SK-N-SH (cell line): ENCODE measurements around the gene GPC4. TPM values are rescaled to one million over a fixed set of nuclear protein-coding genes. Genes with fewer than 3 reads are reported as not detected.

Experiments used
- CTCF ChIA-PET: fragments of 300-600, 350-600 bp; formaldehyde crosslinking; extraction: SDS; loops from one replicate; lab custom pipeline; 2021; lab: Yijun Ruan, JAX
- POLR2A ChIA-PET: fragments of 350-600 bp; sonication (Branson Sonifier 250); formaldehyde crosslinking; extraction: SDS; loops from one replicate; lab custom pipeline; 2020; ENCODE audit warnings: antibody characterized with exemption, inconsistent platforms; lab: Yijun Ruan, JAX
- DNase-seq: peaks from one replicate; pipeline ENCODE4 v3.0.0; 2012
- H2AFZ ChIP-seq: fragments of 200-600 bp; sonication (generic); 2 replicates; pipeline ENCODE4 v1.8.1; 2016; ENCODE audit warnings: antibody characterized with exemption, mild to moderate bottlenecking, low read depth
- H3F3A ChIP-seq: fragments of 200-600 bp; sonication (generic); replicated peaks from 2 replicates; pipeline ENCODE3; 2016; ENCODE audit warnings: antibody characterized with exemption, mild to moderate bottlenecking; ENCODE audit not compliant: insufficient read depth
- H3K27ac ChIP-seq, 2 experiments: fragments of 200-500 bp in 1 of 2; fragments of 200-600 bp in 1 of 2; sonication (Bioruptor generic) in 1 of 2; sonication (generic), shearing (Covaris generic) in 1 of 2; 2 replicates each; pipeline versions ENCODE4 v1.5.1 to v1.6.1; 2014 to 2016; ENCODE audit warnings: low read depth in 2 of 2, inconsistent platforms in 1 of 2, low read length in 1 of 2, mild to moderate bottlenecking in 1 of 2, mixed read lengths in 1 of 2
- H3K27me3 ChIP-seq: fragments of 200-600 bp; sonication (generic), shearing (Covaris generic); 2 replicates; pipeline ENCODE4 v1.6.1; 2016; ENCODE audit warnings: mixed run types; ENCODE audit not compliant: insufficient read depth
- H3K36me3 ChIP-seq, 2 experiments: fragments of 200-500 bp in 1 of 2; fragments of 200-600 bp in 1 of 2; sonication (Bioruptor generic) in 1 of 2; sonication (generic) in 1 of 2; replicated peaks in 1 of 2; 2 replicates each; pipeline versions ENCODE3 to v1.5.1; 2014 to 2016; ENCODE audit warnings: low read length in 1 of 2, mild to moderate bottlenecking in 1 of 2; ENCODE audit not compliant: insufficient read depth in 2 of 2, control insufficient read depth in 1 of 2
- H3K4me1 ChIP-seq, 2 experiments: fragments of 200-500 bp in 1 of 2; fragments of 200-600 bp in 1 of 2; sonication (Bioruptor generic) in 1 of 2; sonication (generic), shearing (Covaris generic) in 1 of 2; 2 replicates each; pipeline versions ENCODE4 v1.5.1 to v1.6.1; 2014 to 2016; ENCODE audit warnings: low read depth in 1 of 2, low read length in 1 of 2, mixed run types in 1 of 2; ENCODE audit not compliant: insufficient read depth in 2 of 2, control insufficient read depth in 1 of 2
- H3K4me2 ChIP-seq: fragments of 200-600 bp; sonication (generic), shearing (Covaris generic); 2 replicates; pipeline ENCODE4 v1.6.1; 2017; ENCODE audit warnings: mixed run types
- H3K4me3 ChIP-seq, 2 experiments: fragments of 200-500 bp in 1 of 2; fragments of 200-600 bp in 1 of 2; sonication (Bioruptor generic) in 1 of 2; sonication (generic), shearing (Covaris generic) in 1 of 2; 2 replicates each; pipeline versions ENCODE4 v1.5.1 to v1.8.1; 2014 to 2016; ENCODE audit warnings: low read depth in 2 of 2, inconsistent platforms in 1 of 2, low read length in 1 of 2, mild to moderate bottlenecking in 1 of 2, mixed read lengths in 1 of 2, moderate library complexity in 1 of 2
- H3K79me2 ChIP-seq: fragments of 200-600 bp; sonication (generic); 2 replicates; pipeline ENCODE4 v1.8.1; 2017; ENCODE audit warnings: mild to moderate bottlenecking; ENCODE audit not compliant: insufficient read depth
- H3K9ac ChIP-seq: fragments of 200-600 bp; sonication (generic); 2 replicates; pipeline ENCODE4 v1.6.1; 2017; ENCODE audit warnings: mixed run types
- H3K9me2 ChIP-seq: fragments of 200-600 bp; sonication (generic); 2 replicates; pipeline ENCODE4 v1.6.1; 2017; ENCODE audit warnings: mixed run types
- H3K9me3 ChIP-seq: fragments of 200-600 bp; sonication (generic); 2 replicates; pipeline ENCODE4 v1.6.1; 2017; ENCODE audit warnings: mixed run types, mild to moderate bottlenecking, moderate library complexity
- H4K20me1 ChIP-seq: fragments of 200-600 bp; sonication (generic); 2 replicates; pipeline ENCODE4 v1.6.1; 2017; ENCODE audit warnings: mild to moderate bottlenecking, mixed run types; ENCODE audit not compliant: insufficient read depth
- CHD2 ChIP-seq: fragments of 150-350 bp; IDR thresholded peaks from 2 replicates; pipeline ENCODE4 v1.6.1; 2018; ENCODE audit warnings: low read length; ENCODE audit not compliant: partially characterized antibody
- ELF1 ChIP-seq: IDR thresholded peaks from 2 replicates; pipeline ENCODE4 v1.4.0; 2012
- FOXJ3 ChIP-seq: sonication (generic); formaldehyde crosslinking; IDR thresholded peaks from 2 replicates; pipeline ENCODE4 v1.5.1; 2020; ENCODE audit warnings: mild to moderate bottlenecking, missing genetic modification reagents
- FOXM1 ChIP-seq: IDR thresholded peaks from 2 replicates; pipeline ENCODE4 v1.4.0; 2012; ENCODE audit warnings: low read depth, mild to moderate bottlenecking
- GABPA ChIP-seq: IDR thresholded peaks from 2 replicates; pipeline ENCODE4 v1.4.0; 2012; ENCODE audit warnings: low read depth, mild to moderate bottlenecking
- GATA2 ChIP-seq: sonication (generic); formaldehyde crosslinking; IDR thresholded peaks from 2 replicates; pipeline ENCODE4 v1.5.0; 2020; ENCODE audit warnings: mild to moderate bottlenecking, missing genetic modification reagents
- JUND ChIP-seq: IDR thresholded peaks from 2 replicates; pipeline ENCODE4 v1.4.0; 2012
- MXI1 ChIP-seq: IDR thresholded peaks from 2 replicates; pipeline ENCODE4 v1.6.1; 2012; ENCODE audit warnings: mild to moderate bottlenecking, low read depth, low read length, improper control_type of control experiment
- NFIC ChIP-seq: IDR thresholded peaks from 2 replicates; pipeline ENCODE4 v1.4.0; 2012; ENCODE audit warnings: borderline replicate concordance
- NRF1 ChIP-seq: IDR thresholded peaks from 2 replicates; pipeline ENCODE4 v1.6.1; 2012; ENCODE audit warnings: low read depth, mild to moderate bottlenecking, low read length
- PBX3 ChIP-seq: IDR thresholded peaks from 2 replicates; pipeline ENCODE4; 2012
- RAD21 ChIP-seq: IDR thresholded peaks from 2 replicates; pipeline ENCODE4 v1.6.1; 2012; ENCODE audit warnings: mild to moderate bottlenecking, low read length
- RXRA ChIP-seq: IDR thresholded peaks from 2 replicates; pipeline ENCODE4 v1.4.0; 2012; ENCODE audit warnings: low read depth, mild to moderate bottlenecking, borderline replicate concordance
- TAF1 ChIP-seq: IDR thresholded peaks from 2 replicates; pipeline ENCODE4 v1.6.1; 2012; ENCODE audit warnings: low read depth, mild to moderate bottlenecking, low read length, moderate library complexity, borderline replicate concordance
- TCF12 ChIP-seq: IDR thresholded peaks from 2 replicates; pipeline ENCODE4 v1.4.0; 2012
- TEAD4 ChIP-seq: IDR thresholded peaks from 2 replicates; pipeline ENCODE4 v1.4.0; 2012; ENCODE audit warnings: mild to moderate bottlenecking, borderline replicate concordance; ENCODE audit not compliant: insufficient read depth
- YY1 ChIP-seq: IDR thresholded peaks from 2 replicates; pipeline ENCODE4 v1.4.0; 2012; ENCODE audit warnings: low read depth, mild to moderate bottlenecking
- ZBTB33 ChIP-seq: IDR thresholded peaks from 2 replicates; pipeline ENCODE4 v1.4.0; 2012; ENCODE audit warnings: low read depth, borderline replicate concordance
- WGBS: methylation state at CpG from one replicate; pipeline ENCODE4 v1.1.6; 2017; ENCODE audit warnings: low lambda C conversion rate; 5-methylcytosine and 5-hydroxymethylcytosine counted together
- polyA plus RNA-seq, 3 experiments: library from polyadenylated mRNA; depleted of rRNA; stranded (reverse); fragments of >200 nt; gene quantifications; 2 replicates each; pipeline ENCODE4 v1.2.3, GENCODE V29; 2012
- TF ChIP-seq, protein P1 (sequence below): IDR thresholded peaks from 2 replicates; pipeline ENCODE4 v1.4.0; 2012; ENCODE audit warnings: low read depth
- TF ChIP-seq, protein P2 (sequence below): IDR thresholded peaks from 2 replicates; pipeline ENCODE4 v1.6.1; 2012; ENCODE audit warnings: mild to moderate bottlenecking, low read depth, low read length, moderate library complexity

Gene GPC4
- polyA plus RNA-seq, 1 of the 3 experiments (the other 2 are of a cell fraction): 0.16 TPM

DNA sequence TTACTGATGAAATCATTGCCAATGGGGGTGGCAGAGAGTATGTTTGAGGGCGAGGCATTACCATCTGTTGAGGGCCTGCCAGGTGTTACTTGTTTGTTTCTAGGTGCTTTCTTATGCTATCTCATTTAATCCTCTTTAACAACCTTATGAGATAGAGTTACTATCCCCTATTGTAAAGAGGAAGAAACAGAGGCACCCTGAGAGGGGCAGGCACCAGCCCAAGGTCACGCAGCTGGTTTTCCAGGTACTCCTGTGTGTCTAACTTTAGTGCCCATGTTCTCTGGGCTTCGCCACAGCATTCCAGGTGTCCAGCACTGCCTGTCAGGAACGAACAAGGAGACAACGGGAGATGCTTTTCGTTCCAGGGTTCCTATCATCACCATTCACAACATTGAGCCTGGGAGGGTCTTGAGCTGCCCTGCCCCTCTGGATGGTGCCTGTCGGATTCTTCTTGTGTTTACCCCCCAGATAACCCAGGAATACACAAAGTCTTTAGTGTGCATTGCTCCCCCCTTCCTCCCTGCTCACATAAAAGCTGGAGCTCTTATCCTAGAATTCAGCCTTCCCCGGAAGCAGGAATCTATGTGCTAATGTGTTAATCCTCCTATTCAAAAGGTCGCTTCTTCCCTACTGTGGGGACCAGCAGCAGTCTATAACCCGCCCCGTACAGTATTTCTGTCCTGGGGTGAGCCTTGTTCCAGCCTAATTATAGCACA lies 24.9 kb upstream of the GPC4 start:
- POLR2A ChIA-PET: no interaction called here
- Histone ChIP-seq H4K20me1 (no peaks in the 10 kb centered on the region), H3K27ac (no peak overlapping the region), H3K36me3 (no peaks in the 10 kb centered on the region), H3K4me3 (no peak overlapping the region), H3F3A (no peaks in the 10 kb centered on the region), H3K4me1 (no peaks in the 10 kb centered on the region), H3K4me2 (no peak overlapping the region), H2AFZ (no peak overlapping the region), H3K9me2 (no peaks in the 10 kb centered on the region), H3K9ac (no peak overlapping the region), H3K9me3 (no peaks in the 10 kb centered on the region), H3K79me2 (no peaks in the 10 kb centered on the region), H3K27me3 (no peaks in the 10 kb centered on the region; the same call in 1 of the 2 replicates)
- CTCF ChIA-PET: no interaction called here
- DNase-seq: no peak
- 20% methylated on average over 11 of the region's 11 CpGs for WGBS
- no peak for TF ChIP-seq PBX3
- TF ChIP-seq ELF1: no peak
- no peak for TF ChIP-seq TAF1
- TF ChIP-seq GATA2: no peak
- no peak for TF ChIP-seq TEAD4
- no peak for TF ChIP-seq RAD21
- TF ChIP-seq YY1: no peak
- no peak for TF ChIP-seq NFIC
- TF ChIP-seq TCF12: no peak
- TF ChIP-seq CHD2: no peak
- TF ChIP-seq, protein P1, sequence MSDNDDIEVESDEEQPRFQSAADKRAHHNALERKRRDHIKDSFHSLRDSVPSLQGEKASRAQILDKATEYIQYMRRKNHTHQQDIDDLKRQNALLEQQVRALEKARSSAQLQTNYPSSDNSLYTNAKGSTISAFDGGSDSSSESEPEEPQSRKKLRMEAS: no peak
- TF ChIP-seq ZBTB33: no peak

DNA sequence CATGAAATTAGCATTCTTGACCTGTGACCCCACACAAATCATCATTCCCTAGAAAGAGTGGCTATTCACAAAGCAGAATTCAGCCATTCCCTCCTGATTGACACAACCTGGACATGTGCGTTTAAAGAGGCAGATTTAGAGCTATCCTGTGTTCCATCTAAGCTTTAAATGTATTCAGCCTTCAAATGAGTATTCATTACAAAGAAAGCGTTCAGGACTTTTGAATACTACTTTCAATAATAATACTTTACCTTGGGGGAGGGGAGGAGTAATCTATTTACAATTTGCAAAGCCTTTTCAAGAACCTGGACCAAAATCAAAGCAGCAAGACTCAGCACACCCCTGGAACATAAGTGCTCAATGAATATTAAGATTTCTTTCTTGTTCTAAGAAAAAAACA lies 22.5 kb upstream of the GPC4 start:
- POLR2A ChIA-PET: no interaction called here
- no peak overlapping the region for H3K4me3 ChIP-seq
- WGBS: 39% methylated on average over 2 of the region's 2 CpGs
- H3K27ac ChIP-seq: no peak overlapping the region
- H3K36me3 ChIP-seq: no peaks in the 10 kb centered on the region
- no peak overlapping the region for H3K4me2 ChIP-seq
- H4K20me1 ChIP-seq: no peaks in the 10 kb centered on the region
- no peaks in the 10 kb centered on the region for H3K9me3 ChIP-seq
- no peaks in the 10 kb centered on the region for H3F3A ChIP-seq
- H3K4me1 ChIP-seq: no peaks in the 10 kb centered on the region
- H3K79me2 ChIP-seq: no peaks in the 10 kb centered on the region
- no peak for DNase-seq
- H3K9ac ChIP-seq: no peak overlapping the region
- no peak overlapping the region for H2AFZ ChIP-seq
- CTCF ChIA-PET: no interaction called here
- no peaks in the 10 kb centered on the region; the same call in 1 of the 2 replicates for H3K27me3 ChIP-seq
- no peaks in the 10 kb centered on the region for H3K9me2 ChIP-seq
- TF ChIP-seq MXI1 (no peak), ELF1 (no peak), GABPA (no peak), NFIC (no peak), RXRA (no peak), JUND (no peak), TEAD4 (no peak), FOXJ3 (CRISPR knock-in tag) (no peak), RAD21 (no peak), YY1 (no peak), NRF1 (no peak), FOXM1 (no peak)
- TF ChIP-seq, protein P2, sequence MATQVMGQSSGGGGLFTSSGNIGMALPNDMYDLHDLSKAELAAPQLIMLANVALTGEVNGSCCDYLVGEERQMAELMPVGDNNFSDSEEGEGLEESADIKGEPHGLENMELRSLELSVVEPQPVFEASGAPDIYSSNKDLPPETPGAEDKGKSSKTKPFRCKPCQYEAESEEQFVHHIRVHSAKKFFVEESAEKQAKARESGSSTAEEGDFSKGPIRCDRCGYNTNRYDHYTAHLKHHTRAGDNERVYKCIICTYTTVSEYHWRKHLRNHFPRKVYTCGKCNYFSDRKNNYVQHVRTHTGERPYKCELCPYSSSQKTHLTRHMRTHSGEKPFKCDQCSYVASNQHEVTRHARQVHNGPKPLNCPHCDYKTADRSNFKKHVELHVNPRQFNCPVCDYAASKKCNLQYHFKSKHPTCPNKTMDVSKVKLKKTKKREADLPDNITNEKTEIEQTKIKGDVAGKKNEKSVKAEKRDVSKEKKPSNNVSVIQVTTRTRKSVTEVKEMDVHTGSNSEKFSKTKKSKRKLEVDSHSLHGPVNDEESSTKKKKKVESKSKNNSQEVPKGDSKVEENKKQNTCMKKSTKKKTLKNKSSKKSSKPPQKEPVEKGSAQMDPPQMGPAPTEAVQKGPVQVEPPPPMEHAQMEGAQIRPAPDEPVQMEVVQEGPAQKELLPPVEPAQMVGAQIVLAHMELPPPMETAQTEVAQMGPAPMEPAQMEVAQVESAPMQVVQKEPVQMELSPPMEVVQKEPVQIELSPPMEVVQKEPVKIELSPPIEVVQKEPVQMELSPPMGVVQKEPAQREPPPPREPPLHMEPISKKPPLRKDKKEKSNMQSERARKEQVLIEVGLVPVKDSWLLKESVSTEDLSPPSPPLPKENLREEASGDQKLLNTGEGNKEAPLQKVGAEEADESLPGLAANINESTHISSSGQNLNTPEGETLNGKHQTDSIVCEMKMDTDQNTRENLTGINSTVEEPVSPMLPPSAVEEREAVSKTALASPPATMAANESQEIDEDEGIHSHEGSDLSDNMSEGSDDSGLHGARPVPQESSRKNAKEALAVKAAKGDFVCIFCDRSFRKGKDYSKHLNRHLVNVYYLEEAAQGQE: no peak
- TF ChIP-seq, protein P1: no peak
